ENCODE data around the gene USP35. TPM values are rescaled to one million over a fixed set of nuclear protein-coding genes. Genes with fewer than 3 reads are reported as not detected.

Gene USP35
- total RNA-seq, 6 experiments from 2014 or later: 5.3 to 10.1 (median 7.9) TPM

GRCh38 chr11:78166855-78167469, 21.8 kb upstream of the USP35 start:
- peak overlapping the region; percentile 86 to 93 (median 93) for H3K27ac ChIP-seq
- intact Hi-C loops (cut with DNase I): no loop called here
- DNase-seq (no peak), ATAC-seq (no peak)
- TF ChIP-seq CTCF (IDR thresholded peaks at IDR 0.05) (no peak), POLR2A (IDR thresholded peaks at IDR 0.05) (no peak)
- no peak overlapping the region for H3K4me3 ChIP-seq
- WGBS (ENCODE audit: insufficient coverage, low coverage, low lambda C conversion rate, missing lambda C conversion rate): 92% methylated on average over 6 of the region's 6 CpGs
- no peaks in the 10 kb centered on the region for H3K27me3 ChIP-seq
- no peaks in the 10 kb centered on the region for H3K36me3 ChIP-seq
- H3K4me1 ChIP-seq: peaks cover 0 to 70% (median 18%) of the 10 kb centered on the region in 4 donors
- no peaks in the 10 kb centered on the region for H3K9me3 ChIP-seq

DNA sequence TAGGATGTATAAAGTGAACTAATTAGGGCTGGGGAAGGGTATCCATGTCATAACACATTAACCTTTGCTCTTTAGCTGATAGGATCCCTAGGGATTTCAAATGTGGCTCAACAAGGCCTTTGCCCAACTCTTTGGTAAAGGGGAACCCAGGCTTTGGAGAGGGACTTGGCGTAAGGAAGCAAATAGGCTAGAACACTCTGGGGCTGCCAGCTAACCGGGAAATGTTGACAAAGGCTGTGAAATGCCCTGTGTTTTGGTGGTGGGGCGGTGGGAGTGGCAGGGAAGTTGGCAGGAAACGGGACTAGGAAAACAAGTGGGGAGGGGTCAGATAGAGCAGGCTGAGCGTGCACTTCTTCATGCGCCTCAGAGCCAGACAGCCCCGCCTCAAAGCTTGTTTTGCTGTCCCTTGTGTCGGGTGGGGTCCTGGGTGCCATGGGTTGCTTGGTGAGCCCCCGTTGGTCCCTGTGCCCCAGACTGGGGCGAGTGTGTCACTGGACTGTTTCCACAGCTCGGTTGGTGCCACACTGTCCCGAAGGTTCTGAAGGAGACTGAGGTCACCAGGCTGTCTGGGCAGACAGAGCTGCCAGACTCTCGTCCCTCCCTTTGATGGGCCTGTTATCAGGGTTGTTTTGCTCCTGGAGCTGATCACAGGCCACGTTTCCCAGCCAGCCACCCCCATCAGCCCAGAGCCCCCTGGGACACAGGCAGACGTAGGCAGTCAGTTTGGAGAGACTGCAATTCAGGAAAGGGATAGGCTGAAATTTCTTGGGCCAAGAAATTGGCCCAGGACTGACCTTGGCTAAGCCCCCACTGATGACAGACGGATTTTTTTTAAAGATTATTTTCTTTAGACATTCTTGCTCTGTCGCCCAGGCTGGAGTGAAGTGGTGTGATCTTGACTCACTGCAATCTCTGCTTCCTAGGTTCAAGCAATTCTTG, 19.9 kb upstream of the USP35 start:
- Histone ChIP-seq H3K27me3 (no peaks in the 10 kb centered on the region), H3K27ac (peak overlapping the region; percentile 86 to 93 (median 93)), H3K4me1 (peaks cover 0 to 52% (median 13%) of the 10 kb centered on the region in 4 donors), H3K36me3 (peaks cover 0 to 3% (median 0%) of the 10 kb centered on the region in 4 donors), H3K4me3 (peak overlapping the region in 2 of 3 donors; percentile 55 to 62), H3K9me3 (no peaks in the 10 kb centered on the region)
- intact Hi-C loops (cut with DNase I): no loop called here
- ATAC-seq (peak; percentile 65 to 81 (median 72)), DNase-seq (peak; percentile 78 to 94 (median 90))
- TF ChIP-seq CTCF (IDR thresholded peaks at IDR 0.05): no peak
- TF ChIP-seq POLR2A (IDR thresholded peaks at IDR 0.05): peak; percentile 66
- WGBS (ENCODE audit: insufficient coverage, low coverage, low lambda C conversion rate, missing lambda C conversion rate): 29% methylated on average over 8 of the region's 17 CpGs

GRCh38 chr11:78170413-78170812, 18.3 kb upstream of the USP35 start:
- H3K4me1 ChIP-seq: peaks cover 0 to 44% (median 11%) of the 10 kb centered on the region in 4 donors
- ATAC-seq: peak in 3 of 4 donors; percentile 1 to 16 (median 7)
- no peak for DNase-seq
- H3K36me3 ChIP-seq: peaks cover 0 to 4% (median 0%) of the 10 kb centered on the region in 4 donors
- no peaks in the 10 kb centered on the region for H3K27me3 ChIP-seq
- TF ChIP-seq CTCF (IDR thresholded peaks at IDR 0.05) (no peak), POLR2A (IDR thresholded peaks at IDR 0.05) (no peak)
- H3K4me3 ChIP-seq: peak overlapping the region; percentile 24 to 62 (median 55)
- peak overlapping the region; percentile 86 to 93 (median 93) for H3K27ac ChIP-seq
- WGBS (ENCODE audit: insufficient coverage, low coverage, low lambda C conversion rate, missing lambda C conversion rate): 18% methylated on average over 7 of the region's 11 CpGs
- no peaks in the 10 kb centered on the region for H3K9me3 ChIP-seq
- intact Hi-C loops (cut with DNase I): no loop called here

DNA sequence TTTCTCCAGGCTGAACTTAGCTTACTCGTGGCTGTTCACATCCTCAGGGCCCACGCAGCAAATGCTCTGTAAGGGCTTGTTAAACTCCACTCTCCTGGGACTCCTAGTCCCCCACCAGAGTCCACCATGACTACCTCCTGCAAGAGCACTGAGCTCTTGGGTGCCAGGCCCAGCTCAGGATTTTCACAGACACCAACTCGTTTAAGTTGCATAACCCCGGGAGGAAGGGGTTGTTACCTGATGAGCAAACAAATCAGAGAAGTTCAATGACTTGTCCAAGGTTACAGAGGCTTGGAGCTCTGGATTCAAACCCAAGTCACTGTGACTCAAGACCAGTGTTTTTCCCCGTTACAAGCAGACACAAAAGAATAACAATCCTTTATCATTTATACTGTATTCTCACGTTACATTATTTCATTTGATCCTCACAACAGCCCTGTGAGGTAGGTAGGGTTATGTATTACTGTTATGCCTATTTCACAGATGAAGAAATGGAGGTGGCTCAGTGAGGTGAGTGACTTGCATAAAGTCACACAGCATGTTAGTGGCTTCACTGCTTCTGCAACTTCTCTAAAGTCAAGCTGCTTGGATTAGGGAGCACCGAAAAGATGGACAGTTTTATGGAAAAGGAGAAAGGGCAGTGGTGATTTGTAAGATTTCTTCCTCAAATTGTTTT, 17.7 kb upstream of the USP35 start:
- 35% methylated on average over 7 of the region's 7 CpGs for WGBS (ENCODE audit: insufficient coverage, low coverage, low lambda C conversion rate, missing lambda C conversion rate)
- Histone ChIP-seq H3K9me3 (no peaks in the 10 kb centered on the region), H3K4me1 (peaks cover 0 to 44% (median 11%) of the 10 kb centered on the region in 4 donors), H3K27ac (peak overlapping the region; percentile 86 to 93 (median 93)), H3K4me3 (peak overlapping the region; percentile 24 to 62 (median 55)), H3K27me3 (no peaks in the 10 kb centered on the region), H3K36me3 (peaks cover 0 to 4% (median 0%) of the 10 kb centered on the region in 4 donors)
- ATAC-seq (peak; percentile 22 to 57 (median 36)), DNase-seq (peak; percentile 45 to 83 (median 67))
- intact Hi-C loops (cut with DNase I): no loop called here
- no peak for TF ChIP-seq CTCF (IDR thresholded peaks at IDR 0.05)
- TF ChIP-seq POLR2A (IDR thresholded peaks at IDR 0.05): peak; percentile 69
